C4-2B (cell line): ENCODE results near the gene SCN4A.

Source experiments
- CTCF ChIP-seq: fragments of 450-650 bp; conservative IDR thresholded peaks from 2 replicates; pipeline ENCODE4 v1.5.1; 2017; ENCODE audit warnings: mild to moderate bottlenecking
- ZFX ChIP-seq: fragments of 450-650 bp; IDR thresholded peaks from 2 replicates; pipeline ENCODE4 v1.6.1; 2017

GRCh38 chr17:64005734-64006167 lies 33.0 kb upstream of the SCN4A start:
- TF ChIP-seq CTCF: no peak
- TF ChIP-seq ZFX: no peak
